K562 (cell line): ENCODE measurements around the gene SESN2. TPM values are rescaled to one million over a fixed set of nuclear protein-coding genes. Genes with fewer than 3 reads are reported as not detected.
A peak's percentile ranks its signal among the peaks of the same experiment; 100 is the strongest.

Source experiments
- ATAC-seq: fragments of 200-7000 bp; cut with Tn5 transposase; 3 replicates; pipeline ENCODE4 v1.9.1; 2020; ENCODE audit warnings: moderate library complexity
- BruUV-seq: library from RNA; stranded (reverse); fragments of 400-500 nt; replicated peaks from 2 replicates; lab custom pipeline; 2021; lab: Mats Ljungman, UMichigan
- CTCF ChIA-PET: fragments of 300-600 bp; formaldehyde crosslinking; extraction: SDS; loops from one replicate; lab custom pipeline; 2021; ENCODE audit warnings: low intra/inter-chr PET ratio; lab: Yijun Ruan, JAX
- POLR2A ChIA-PET: fragments of 300-600, 350-650 bp; sonication (Branson Sonifier 250); formaldehyde crosslinking; extraction: SDS; loops from one replicate; lab custom pipeline; 2021; ENCODE audit warnings: antibody characterized with exemption, inconsistent platforms; lab: Yijun Ruan, JAX
- DNase-seq, 4 experiments: peaks; one replicate each; pipeline versions ENCODE4 v3.0.0 to v3.0.0-alpha.2; 2011 to 2018; ENCODE audit warnings: low spot score in 3 of 4, mixed read lengths in 3 of 4; ENCODE audit errors: extremely low read depth in 1 of 4
- FAIRE-seq: peaks from 2 replicates; lab custom pipeline; 2011; peaks lifted over from hg19 to GRCh38; lab: Jason Lieb, UNC
- H2AFZ ChIP-seq: 2 replicates; pipeline ENCODE4 v1.6.0; 2011; ENCODE audit warnings: low read depth, low read length, control low read depth, inconsistent platforms
- H3K27ac ChIP-seq: fragments of 200-600 bp; 3 replicates; pipeline ENCODE4 v1.8.0; 2011; ENCODE audit warnings: low read depth, mild to moderate bottlenecking, control low read depth, inconsistent platforms, low read length, moderate library complexity, mixed read lengths; ENCODE audit errors: extremely low read depth
- H3K27me3 ChIP-seq, 2 experiments: fragments of 300-600 bp in 1 of 2; 2 replicates in 1 of 2; 3 replicates in 1 of 2; pipeline versions ENCODE4 v1.6.0 to v1.8.0; 2011; ENCODE audit warnings: inconsistent platforms in 2 of 2, low read length in 2 of 2, mild to moderate bottlenecking in 1 of 2, mixed read lengths in 1 of 2, moderate library complexity in 1 of 2; ENCODE audit not compliant: control insufficient read depth in 2 of 2, insufficient read depth in 2 of 2
- H3K36me3 ChIP-seq: fragments of 300-600 bp; 3 replicates; pipeline ENCODE4 v1.8.0; 2011; ENCODE audit warnings: mild to moderate bottlenecking, low read length, inconsistent platforms; ENCODE audit not compliant: control insufficient read depth, insufficient read depth
- H3K4me1 ChIP-seq, 2 experiments: fragments of 200-600 bp in 1 of 2; replicated peaks in 1 of 2; 2 replicates in 1 of 2; 3 replicates in 1 of 2; pipeline versions ENCODE4 v1.5.1 to v1.8.0; 2011; ENCODE audit warnings: inconsistent platforms in 2 of 2, low read length in 2 of 2, mild to moderate bottlenecking in 1 of 2, mixed read lengths in 1 of 2, moderate library complexity in 1 of 2; ENCODE audit not compliant: control insufficient read depth in 2 of 2, insufficient read depth in 2 of 2
- H3K4me2 ChIP-seq: 2 replicates; pipeline ENCODE4 v1.6.1; 2011; ENCODE audit warnings: low read length, control low read depth, inconsistent platforms, mixed read lengths; ENCODE audit not compliant: insufficient read depth
- H3K4me3 ChIP-seq: fragments of 200-600 bp; sonication (generic), shearing (Covaris generic); 2 replicates; pipeline ENCODE4 v1.5.1; 2016; ENCODE audit warnings: control low read depth, inconsistent platforms
- H3K79me2 ChIP-seq: fragments of 200-600 bp; 3 replicates; pipeline ENCODE4 v1.8.0; 2011; ENCODE audit warnings: low read length, inconsistent platforms; ENCODE audit not compliant: control insufficient read depth, insufficient read depth
- H3K9ac ChIP-seq, 2 experiments: 2 replicates each; pipeline versions ENCODE4 v1.6.0 to v1.6.1; 2011; ENCODE audit warnings: low read depth in 2 of 2, low read length in 2 of 2, control low read depth in 1 of 2, inconsistent platforms in 1 of 2, mild to moderate bottlenecking in 1 of 2, mixed read lengths in 1 of 2; ENCODE audit not compliant: insufficient read depth in 1 of 2
- H3K9me1 ChIP-seq: one replicate; pipeline ENCODE4 v1.6.0; 2011; ENCODE audit warnings: inconsistent platforms, mild to moderate bottlenecking, low read length, moderate library complexity; ENCODE audit not compliant: control insufficient read depth, insufficient read depth
- H3K9me3 ChIP-seq: replicated peaks from 2 replicates; pipeline ENCODE4 v1.5.1; 2011; ENCODE audit warnings: low read depth, low read length, inconsistent platforms; ENCODE audit not compliant: control insufficient read depth, insufficient read depth
- H4K20me1 ChIP-seq: replicated peaks from 2 replicates; pipeline ENCODE4 v1.6.1; 2011; ENCODE audit warnings: low read length, inconsistent platforms, mixed read lengths; ENCODE audit not compliant: control insufficient read depth, insufficient read depth
- ARID2 ChIP-seq: fragments of 450-650 bp; IDR thresholded peaks from 2 replicates; pipeline ENCODE4 v1.6.1; 2017; ENCODE audit warnings: antibody characterized with exemption, mild to moderate bottlenecking
- EHMT2 ChIP-seq: fragments of 450-650 bp; IDR thresholded peaks from 2 replicates; pipeline ENCODE4 v1.6.1; 2018; ENCODE audit warnings: antibody characterized with exemption
- L3MBTL2 ChIP-seq: fragments of 450-650 bp; IDR thresholded peaks from 2 replicates; pipeline ENCODE4 v1.6.1; 2016; ENCODE audit warnings: mild to moderate bottlenecking, moderate library complexity
- RBM25 ChIP-seq: fragments of 200-400 bp; formaldehyde crosslinking; IDR thresholded peaks from 2 replicates; pipeline ENCODE4 v1.6.1; 2018; ENCODE audit warnings: low read length, low read depth, moderate library complexity; ENCODE audit not compliant: severe bottlenecking
- TAL1 ChIP-seq: fragments of 450-650 bp; IDR thresholded peaks from 2 replicates; pipeline ENCODE4 v1.6.1; 2016; ENCODE audit warnings: mild to moderate bottlenecking
- ZNF121 ChIP-seq: sonication (generic); formaldehyde crosslinking; conservative IDR thresholded peaks from 2 replicates; pipeline ENCODE4 v1.8.0; 2022; ENCODE audit warnings: missing genetic modification reagents
- ZNF57 ChIP-seq: fragments of 450-650 bp; formaldehyde crosslinking; IDR thresholded peaks from 2 replicates; pipeline ENCODE4 v1.4.0; 2020; ENCODE audit warnings: mild to moderate bottlenecking, moderate library complexity
- WGBS: fragments of 100-300 bp; shearing (Covaris generic); methylation state at CpG from one replicate; pipeline ENCODE4 v1.1.6; 2016; ENCODE audit warnings: low coverage, mixed read lengths; ENCODE audit not compliant: insufficient coverage; ENCODE audit errors: missing lambda C conversion rate; 5-methylcytosine and 5-hydroxymethylcytosine counted together
- in situ Hi-C: fragments of 300-500 bp; cut with MboI; formaldehyde crosslinking; loops from 4 replicates; pipeline ENCODE4 v1.15.0; 2018; ENCODE audit warnings: inconsistent platforms, mixed read lengths
- intact Hi-C: fragments of 100-400 bp; cut with micrococcal nuclease; formaldehyde crosslinking; loops from 2 replicates; pipeline ENCODE4 v1.14.2; 2022
- polyA plus RNA-seq, 8 experiments: library from polyadenylated mRNA; depleted of rRNA in 4 of 8; stranded (reverse) in 5 of 8; unstranded in 3 of 8; fragments of >200 nt; fragmentation: Nextera tagmentation in 2 of 8; fragmentation: Illumina TruSeq in 1 of 8; extraction: Ambion mirVana in 2 of 8; extraction: Trizol in 1 of 8; gene quantifications; 2 replicates each; pipeline versions ENCODE4 v1.2.1 to v1.2.3, GENCODE V29; 2011 to 2014; ENCODE audit warnings: inconsistent platforms in 1 of 8, missing spikeins in 1 of 8
- total RNA-seq, 7 experiments: library from RNA; depleted of rRNA in 6 of 7; stranded (reverse); fragments of >200 nt in 6 of 7; fragmentation: Illumina TruSeq in 2 of 7; extraction: Trizol in 2 of 7; gene quantifications; 2 replicates each; pipeline versions ENCODE4 v1.2.1 to v1.2.3, GENCODE V29; 2011 to 2021; ENCODE audit warnings: low replicate concordance in 1 of 7
- TF ChIP-seq, protein P1 (sequence below): fragments of 450-650 bp; IDR thresholded peaks from 2 replicates; pipeline ENCODE4 v1.6.1; 2016; ENCODE audit warnings: mild to moderate bottlenecking, moderate library complexity

SESN2 gene
- total and polyA plus RNA-seq, 9 of the 15 experiments (the other 6 are each of a cell fraction or from before 2014, with no cell fraction given), result 3.7 to 71.3 (median 16.8) TPM

DNA sequence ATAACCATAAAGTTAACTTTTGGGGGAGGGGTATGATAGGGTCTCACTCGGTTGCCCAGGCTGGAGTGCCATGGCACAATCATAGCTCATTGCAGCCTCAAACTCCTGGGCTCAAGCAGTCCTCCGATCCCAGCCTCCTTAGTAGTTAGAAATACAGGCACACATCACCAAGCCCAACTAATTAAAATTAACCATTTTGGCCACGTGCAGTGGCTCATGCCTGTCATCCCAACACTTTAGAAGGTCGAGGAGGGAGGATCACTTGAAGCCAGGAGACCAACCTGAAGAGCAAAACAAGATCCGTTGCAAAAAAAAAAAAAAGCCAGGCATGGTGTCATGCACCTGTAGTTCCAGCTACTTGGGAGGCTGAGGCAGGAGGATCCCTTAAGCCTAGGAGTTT, 42.9 kb downstream of the SESN2 start:
- CTCF ChIA-PET, result no interaction called here

More for the DNA sequence above, 42.9 kb downstream of the SESN2 start:
- Histone ChIP-seq H2AFZ (peak overlapping the region; percentile 28), H3K4me3 (no peak overlapping the region), H3K9me1 (no peaks in the 10 kb centered on the region), H3K79me2 (no peaks in the 10 kb centered on the region), H3K36me3 (no peaks in the 10 kb centered on the region), H3K4me1 (peaks cover 8 to 17% of the 10 kb centered on the region in 2 experiments), H3K9ac (peak overlapping the region; percentile 2 to 24; a peak in 2 of 4 replicates), H3K4me2 (no peak overlapping the region; the same call in 1 of the 2 replicates), H3K27ac (no peak overlapping the region), H3K9me3 (no peaks in the 10 kb centered on the region), H4K20me1 (no peaks in the 10 kb centered on the region), H3K27me3 (no peaks in the 10 kb centered on the region)
- peak; percentile 68 for TF ChIP-seq ZNF121 (CRISPR knock-in tag)
- 0 out of 2 replicates have a peak, but pooled peaks have one; percentile 3 for TF ChIP-seq TAL1
- TF ChIP-seq, protein P1, sequence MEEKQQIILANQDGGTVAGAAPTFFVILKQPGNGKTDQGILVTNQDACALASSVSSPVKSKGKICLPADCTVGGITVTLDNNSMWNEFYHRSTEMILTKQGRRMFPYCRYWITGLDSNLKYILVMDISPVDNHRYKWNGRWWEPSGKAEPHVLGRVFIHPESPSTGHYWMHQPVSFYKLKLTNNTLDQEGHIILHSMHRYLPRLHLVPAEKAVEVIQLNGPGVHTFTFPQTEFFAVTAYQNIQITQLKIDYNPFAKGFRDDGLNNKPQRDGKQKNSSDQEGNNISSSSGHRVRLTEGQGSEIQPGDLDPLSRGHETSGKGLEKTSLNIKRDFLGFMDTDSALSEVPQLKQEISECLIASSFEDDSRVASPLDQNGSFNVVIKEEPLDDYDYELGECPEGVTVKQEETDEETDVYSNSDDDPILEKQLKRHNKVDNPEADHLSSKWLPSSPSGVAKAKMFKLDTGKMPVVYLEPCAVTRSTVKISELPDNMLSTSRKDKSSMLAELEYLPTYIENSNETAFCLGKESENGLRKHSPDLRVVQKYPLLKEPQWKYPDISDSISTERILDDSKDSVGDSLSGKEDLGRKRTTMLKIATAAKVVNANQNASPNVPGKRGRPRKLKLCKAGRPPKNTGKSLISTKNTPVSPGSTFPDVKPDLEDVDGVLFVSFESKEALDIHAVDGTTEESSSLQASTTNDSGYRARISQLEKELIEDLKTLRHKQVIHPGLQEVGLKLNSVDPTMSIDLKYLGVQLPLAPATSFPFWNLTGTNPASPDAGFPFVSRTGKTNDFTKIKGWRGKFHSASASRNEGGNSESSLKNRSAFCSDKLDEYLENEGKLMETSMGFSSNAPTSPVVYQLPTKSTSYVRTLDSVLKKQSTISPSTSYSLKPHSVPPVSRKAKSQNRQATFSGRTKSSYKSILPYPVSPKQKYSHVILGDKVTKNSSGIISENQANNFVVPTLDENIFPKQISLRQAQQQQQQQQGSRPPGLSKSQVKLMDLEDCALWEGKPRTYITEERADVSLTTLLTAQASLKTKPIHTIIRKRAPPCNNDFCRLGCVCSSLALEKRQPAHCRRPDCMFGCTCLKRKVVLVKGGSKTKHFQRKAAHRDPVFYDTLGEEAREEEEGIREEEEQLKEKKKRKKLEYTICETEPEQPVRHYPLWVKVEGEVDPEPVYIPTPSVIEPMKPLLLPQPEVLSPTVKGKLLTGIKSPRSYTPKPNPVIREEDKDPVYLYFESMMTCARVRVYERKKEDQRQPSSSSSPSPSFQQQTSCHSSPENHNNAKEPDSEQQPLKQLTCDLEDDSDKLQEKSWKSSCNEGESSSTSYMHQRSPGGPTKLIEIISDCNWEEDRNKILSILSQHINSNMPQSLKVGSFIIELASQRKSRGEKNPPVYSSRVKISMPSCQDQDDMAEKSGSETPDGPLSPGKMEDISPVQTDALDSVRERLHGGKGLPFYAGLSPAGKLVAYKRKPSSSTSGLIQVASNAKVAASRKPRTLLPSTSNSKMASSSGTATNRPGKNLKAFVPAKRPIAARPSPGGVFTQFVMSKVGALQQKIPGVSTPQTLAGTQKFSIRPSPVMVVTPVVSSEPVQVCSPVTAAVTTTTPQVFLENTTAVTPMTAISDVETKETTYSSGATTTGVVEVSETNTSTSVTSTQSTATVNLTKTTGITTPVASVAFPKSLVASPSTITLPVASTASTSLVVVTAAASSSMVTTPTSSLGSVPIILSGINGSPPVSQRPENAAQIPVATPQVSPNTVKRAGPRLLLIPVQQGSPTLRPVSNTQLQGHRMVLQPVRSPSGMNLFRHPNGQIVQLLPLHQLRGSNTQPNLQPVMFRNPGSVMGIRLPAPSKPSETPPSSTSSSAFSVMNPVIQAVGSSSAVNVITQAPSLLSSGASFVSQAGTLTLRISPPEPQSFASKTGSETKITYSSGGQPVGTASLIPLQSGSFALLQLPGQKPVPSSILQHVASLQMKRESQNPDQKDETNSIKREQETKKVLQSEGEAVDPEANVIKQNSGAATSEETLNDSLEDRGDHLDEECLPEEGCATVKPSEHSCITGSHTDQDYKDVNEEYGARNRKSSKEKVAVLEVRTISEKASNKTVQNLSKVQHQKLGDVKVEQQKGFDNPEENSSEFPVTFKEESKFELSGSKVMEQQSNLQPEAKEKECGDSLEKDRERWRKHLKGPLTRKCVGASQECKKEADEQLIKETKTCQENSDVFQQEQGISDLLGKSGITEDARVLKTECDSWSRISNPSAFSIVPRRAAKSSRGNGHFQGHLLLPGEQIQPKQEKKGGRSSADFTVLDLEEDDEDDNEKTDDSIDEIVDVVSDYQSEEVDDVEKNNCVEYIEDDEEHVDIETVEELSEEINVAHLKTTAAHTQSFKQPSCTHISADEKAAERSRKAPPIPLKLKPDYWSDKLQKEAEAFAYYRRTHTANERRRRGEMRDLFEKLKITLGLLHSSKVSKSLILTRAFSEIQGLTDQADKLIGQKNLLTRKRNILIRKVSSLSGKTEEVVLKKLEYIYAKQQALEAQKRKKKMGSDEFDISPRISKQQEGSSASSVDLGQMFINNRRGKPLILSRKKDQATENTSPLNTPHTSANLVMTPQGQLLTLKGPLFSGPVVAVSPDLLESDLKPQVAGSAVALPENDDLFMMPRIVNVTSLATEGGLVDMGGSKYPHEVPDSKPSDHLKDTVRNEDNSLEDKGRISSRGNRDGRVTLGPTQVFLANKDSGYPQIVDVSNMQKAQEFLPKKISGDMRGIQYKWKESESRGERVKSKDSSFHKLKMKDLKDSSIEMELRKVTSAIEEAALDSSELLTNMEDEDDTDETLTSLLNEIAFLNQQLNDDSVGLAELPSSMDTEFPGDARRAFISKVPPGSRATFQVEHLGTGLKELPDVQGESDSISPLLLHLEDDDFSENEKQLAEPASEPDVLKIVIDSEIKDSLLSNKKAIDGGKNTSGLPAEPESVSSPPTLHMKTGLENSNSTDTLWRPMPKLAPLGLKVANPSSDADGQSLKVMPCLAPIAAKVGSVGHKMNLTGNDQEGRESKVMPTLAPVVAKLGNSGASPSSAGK, result peak; percentile 60
- peak; percentile 44 for TF ChIP-seq RBM25
- 0 out of 2 replicates have a peak, but pooled peaks have one; percentile 13 for TF ChIP-seq EHMT2
- TF ChIP-seq L3MBTL2, result peak; percentile 66
- TF ChIP-seq ZNF57, result no peak
- no peak for TF ChIP-seq ARID2
- intact Hi-C loops (no loop called here), in situ Hi-C loops (no loop called here)
- WGBS, result 21% methylated on average over 5 of the region's 5 CpGs
- POLR2A ChIA-PET, result interaction anchor here (0.6 to 3.8 kb wide), 16 partner anchors 12 to 858 kb away, joined by 3 to 19 read pairs (median 4); partner anchors contain the start of genes MED18 and RCC1
- no peak for FAIRE-seq
- ATAC-seq, result peak; percentile 11; the same call in 1 of the 3 replicates
- no peak for DNase-seq
- no TSS peak for BruUV-seq
